Activated CD4-positive, alpha-beta T cell treated with anti-CD3 and anti-CD28 coated beads, Interleukin-2, Interleukin-4, amounts not matched to agents 100 ng/mL and 50 ng/mL, durations not matched to agents 16 hours and 8 hours (primary cell): ENCODE measurements around the gene RPS13.
"Not testable (repeated sequence)": the region's sequence is repeated elsewhere in the genome, so short reads cannot be mapped to it uniquely, and the experiment has no call there.

Experiments
- DNase-seq: peaks from one replicate; pipeline ENCODE4 v3.0.0-alpha.2; 2020; ENCODE audit warnings: low spot score

Gene RPS13

DNA sequence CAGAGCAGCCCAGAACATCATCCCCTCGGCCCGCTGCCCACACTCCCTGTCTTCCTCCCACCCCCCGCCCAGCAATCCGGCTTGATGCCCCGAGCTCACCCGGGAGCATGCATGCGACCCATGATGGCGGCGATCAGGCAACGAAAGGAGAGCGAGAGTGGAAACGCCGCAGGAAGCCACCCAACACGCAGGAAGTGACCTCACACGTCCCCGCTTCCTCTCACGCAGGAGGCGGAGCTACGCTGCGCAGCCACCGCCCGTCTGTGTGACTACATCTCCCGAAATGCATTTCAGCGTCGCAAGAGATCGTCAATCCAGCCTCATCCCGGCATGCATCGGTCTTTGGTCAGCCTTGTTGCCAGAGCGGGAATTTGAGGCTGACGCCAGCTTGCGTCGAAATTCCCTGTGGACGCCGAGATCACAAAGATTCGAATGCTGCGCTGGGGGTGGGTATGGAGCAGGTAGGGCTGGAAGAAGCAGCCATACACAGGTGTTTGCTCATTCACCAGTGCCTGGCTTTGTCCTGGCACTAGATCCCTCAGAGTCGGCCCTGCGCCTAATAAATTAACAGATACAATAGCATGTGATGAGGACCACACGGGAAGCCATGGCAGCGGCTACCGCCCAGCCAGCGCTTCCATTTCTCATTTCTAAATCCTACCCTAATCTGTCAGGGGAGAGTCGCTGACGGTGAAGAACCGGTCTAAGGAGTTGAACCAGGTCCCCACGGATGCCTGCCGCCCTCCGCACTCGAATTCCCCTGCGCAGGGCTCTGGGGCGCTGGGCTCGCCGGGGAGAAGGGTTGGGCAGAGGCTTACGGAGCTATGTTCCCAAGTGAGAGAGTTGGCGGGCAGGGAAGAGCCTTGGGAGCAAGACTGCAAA is at the start of gene RPS13:
Gene RPS13 (minus strand): TSS at position 148 of the 882 bp plus-strand sequence. CDS start 26 bp downstream, at position 122.
- DNase-seq = peak; percentile 98

DNA sequence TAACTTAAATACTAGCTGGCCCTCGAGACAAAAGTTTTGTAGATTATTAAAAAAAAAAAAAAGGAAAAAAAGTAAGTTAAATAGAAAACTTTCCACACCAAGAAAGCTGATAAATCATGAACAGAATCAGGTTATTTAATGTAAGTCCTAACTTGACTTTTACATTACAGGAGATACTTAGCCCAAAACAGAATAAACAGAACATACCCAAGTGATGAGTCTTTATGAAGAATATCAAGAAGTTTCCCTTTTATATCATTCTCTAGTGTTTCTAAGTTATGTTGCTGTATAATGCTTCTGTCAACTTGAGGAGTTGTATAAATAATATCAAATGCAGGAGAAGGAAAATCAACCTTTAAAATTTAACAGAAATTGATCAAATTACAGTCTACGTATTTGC is 44.5 kb upstream of the RPS13 start:
- no peak for DNase-seq

DNA sequence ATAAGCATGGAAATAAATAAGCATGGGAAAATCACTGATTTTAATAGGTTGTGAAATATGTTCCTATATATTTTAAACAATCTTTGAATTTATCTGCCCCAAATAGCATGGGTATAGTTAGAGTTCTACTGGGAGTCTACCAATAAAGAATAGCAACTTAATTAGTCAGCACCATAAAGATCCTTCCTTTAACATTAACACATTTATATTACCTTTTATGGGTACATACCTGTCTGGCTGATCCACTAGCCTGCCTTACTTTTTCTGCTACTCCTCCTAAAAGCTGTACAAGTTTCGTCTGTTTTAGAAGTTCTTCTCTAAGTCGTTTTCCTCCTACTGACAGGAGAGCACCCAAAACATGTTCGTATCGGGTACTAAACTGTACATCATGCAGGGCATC is 39.8 kb upstream of the RPS13 start:
- DNase-seq = no peak

DNA sequence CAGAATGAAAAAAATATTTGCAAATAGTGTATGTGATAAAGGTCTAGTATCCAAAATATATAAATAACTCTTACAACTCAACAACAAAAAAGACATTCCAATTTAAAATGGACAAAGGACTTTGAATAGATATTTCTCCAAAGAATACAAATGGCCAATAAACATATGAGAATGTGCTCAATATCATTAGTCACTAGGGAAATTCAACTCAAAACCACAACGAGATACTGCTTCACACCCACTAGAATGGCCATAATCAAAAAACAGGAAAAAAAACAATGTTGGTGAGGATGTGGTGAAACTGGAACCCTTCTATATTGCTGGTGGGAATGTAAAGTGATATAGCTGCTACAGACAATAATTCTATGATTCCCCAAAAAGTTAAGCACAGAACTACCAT is 38.6 kb upstream of the RPS13 start:
- DNase-seq = no peak

DNA sequence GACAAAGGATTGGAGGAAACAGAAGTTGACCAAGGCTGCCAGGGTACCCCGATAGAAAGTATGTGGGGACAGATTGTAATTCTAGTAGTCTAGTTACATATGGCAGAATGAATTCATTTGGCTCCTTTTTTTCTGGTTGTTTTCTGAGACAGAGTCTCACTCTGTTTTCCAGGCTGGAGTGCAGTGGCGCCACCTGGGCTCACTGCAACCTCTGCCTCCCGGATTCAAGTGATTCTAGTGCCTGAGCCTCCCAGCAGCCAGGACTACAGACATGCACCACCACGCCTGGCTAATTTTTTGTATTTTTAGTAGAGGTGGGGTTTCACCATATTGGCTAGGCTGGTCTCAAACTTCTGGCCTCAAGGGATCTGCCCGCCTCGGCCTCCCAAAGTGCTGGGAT is 30.3 kb upstream of the RPS13 start:
- not testable (repeated sequence) for DNase-seq

DNA sequence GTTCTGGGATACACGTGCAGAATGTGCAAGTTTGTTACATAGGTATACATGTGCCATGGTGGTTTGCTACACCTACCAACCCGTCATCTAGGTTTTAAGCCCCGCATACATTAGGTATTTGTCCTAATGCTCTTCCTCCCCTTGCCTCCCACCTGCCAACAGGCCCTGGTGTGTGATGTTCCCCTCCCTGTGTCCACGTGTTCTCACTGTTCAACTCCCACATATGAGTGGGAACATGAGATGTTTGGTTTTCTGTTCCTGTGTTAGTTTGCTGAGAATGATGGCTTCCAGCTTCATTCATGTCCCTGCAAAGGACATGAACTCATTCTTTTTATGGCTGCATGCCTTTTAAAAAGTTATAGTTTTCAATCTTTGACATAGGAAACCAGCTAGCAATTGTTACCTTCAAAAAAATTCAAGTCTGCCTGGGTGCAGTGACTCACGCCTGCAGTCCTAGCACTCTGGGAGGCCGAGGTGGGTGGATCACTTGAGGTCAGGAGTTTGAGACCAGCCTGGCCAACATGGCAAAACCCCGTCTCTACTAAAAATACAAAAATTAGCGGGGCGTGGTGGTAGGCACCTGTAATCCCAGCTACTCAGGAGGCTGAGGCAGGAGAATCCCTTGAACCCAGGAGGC is 28.1 kb upstream of the RPS13 start:
- not testable (repeated sequence) for DNase-seq

DNA sequence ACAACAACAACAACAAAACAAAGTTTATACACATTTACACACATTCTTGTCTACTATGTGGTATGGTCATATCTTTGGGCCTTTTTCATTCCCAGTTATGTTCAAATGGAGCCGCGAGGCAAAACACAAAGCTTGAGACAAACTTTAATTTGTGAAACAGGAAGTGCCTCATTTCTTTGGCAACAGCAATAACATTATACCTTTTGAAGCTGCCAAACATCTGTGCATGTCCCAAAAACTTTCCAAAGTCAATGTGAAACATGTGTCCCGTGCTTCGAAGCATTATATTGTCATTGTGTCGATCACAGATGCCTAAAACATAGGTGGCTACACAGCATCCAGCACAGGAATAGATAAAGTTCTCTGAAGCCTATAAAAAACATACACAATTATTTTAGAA is 25.0 kb upstream of the RPS13 start:
- no peak for DNase-seq

DNA sequence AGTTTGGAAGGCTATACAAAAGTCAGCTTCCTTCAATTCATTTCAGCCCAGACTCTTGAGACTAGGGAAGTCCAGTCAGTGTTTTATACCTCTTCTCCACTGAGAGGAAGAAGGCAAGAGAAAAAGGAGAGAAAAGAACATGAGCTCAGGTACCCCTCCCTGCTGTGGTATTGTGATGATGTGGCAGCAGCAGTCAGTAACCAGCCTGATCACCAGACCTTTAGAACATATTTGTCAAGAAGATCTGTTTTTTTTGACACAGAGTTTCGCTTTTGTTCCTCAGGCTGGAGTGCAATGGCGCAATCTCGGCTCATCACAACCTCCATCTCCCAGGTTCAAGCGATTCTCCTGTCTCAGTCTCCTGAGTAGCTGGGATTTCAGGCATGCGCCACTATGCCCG is 21.2 kb upstream of the RPS13 start:
- DNase-seq = no peak

DNA sequence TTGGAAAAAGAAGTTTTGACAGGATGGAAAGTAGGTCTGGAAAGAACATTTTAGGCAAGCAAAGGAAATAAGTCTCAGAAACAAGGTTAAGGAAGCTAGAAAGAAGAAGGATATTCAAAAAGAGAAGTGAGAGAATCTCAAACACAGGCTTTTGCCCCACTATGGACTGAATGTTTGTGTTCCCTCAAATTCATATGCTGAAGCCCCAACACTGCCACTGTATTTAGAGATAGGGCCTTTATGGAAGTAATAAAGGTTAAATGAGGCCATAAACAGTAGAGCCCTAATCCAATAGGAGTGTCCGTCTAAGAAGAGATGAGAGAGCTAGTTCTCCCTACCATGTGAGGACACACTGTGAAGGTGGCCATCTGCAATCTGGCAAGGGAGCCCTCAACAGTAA is 20.6 kb upstream of the RPS13 start:
- DNase-seq = no peak

DNA sequence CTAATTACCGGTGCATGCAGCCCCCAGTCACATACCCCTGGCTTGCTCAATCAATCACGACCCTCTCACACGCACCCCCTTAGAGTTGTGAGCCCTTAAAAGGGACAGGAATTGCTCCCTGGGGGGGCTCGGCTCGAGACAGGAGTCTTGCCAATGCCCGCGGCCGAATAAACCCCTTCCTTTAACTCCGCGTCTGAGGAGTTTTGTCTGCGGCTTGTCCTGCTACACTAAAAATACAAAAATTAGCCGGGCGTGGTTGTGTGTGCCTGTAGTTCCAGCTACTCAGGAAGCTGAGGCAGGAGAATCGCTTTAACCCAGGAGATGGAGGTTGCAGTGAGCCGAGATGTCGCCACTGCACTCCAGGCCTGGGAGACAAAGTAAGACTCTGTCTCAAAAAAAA is 8.5 kb upstream of the RPS13 start:
- DNase-seq = not testable (repeated sequence)

DNA sequence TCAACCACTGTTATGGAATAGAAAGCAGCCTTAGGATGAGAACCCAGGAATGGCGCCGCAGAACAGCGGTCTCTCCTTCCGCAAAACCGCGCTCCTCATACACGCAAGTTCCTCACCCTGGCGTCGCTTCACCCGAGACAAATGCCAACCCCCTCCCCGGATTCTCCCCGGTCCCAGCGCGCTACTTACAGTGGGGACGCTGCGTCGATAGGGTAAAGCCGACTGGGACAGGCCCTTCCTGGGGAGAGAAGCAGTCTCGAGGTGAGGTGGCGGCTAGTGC is 287 bp downstream of the RPS13 start:
- no peak for DNase-seq

DNA sequence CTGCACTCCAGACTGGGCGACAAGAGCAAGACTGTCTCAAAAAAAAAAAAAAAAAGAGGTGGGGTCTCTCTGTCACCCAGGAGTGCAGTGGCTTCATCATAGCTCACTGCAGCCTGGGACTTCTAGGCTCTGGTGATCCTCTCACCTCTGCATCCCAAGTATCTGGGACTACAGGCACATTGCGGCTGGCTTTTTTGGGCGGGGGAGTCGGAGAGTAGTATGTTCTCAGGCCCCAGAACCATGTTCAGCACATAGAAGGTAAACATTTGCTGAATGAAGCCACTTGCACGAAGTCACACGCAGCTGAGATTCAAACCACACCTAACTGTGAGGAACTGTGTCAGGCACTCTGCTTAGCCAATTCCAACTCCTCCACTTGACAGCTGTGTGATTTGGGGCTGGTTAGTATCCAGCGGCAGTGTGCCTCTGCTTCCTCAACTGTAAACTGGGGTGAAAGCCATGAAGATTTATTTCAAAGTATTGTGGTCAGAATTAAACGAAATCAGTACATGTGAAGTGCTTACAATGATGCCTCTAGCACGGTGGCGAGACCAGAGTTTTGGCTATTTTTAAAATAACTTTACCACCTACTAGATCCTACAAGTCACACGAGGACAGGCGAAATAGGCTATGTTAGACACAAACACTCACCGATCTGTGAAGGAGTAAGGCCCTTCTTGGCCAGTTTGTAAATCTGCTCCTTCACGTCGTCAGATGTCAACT is 789 bp downstream of the RPS13 start:
- DNase-seq = no peak

DNA sequence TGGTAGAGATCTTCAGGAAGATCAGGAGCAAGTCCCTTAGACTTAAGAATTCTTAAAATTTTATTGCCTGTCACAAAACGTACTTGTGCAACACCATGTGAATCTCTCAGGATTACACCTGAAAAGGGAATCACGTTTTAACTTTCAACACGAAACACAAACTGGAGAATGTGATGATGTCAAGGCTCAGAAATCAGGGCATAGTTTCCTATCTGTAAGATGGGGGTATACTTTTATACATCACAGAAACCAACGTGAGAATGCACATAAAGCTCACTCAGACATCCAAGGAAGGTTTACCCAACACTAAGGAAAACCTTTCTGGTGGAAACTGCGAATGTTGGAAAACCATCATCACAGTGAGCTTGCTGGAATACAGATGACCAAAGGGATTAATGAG is 2.0 kb downstream of the RPS13 start:
- DNase-seq = no peak

DNA sequence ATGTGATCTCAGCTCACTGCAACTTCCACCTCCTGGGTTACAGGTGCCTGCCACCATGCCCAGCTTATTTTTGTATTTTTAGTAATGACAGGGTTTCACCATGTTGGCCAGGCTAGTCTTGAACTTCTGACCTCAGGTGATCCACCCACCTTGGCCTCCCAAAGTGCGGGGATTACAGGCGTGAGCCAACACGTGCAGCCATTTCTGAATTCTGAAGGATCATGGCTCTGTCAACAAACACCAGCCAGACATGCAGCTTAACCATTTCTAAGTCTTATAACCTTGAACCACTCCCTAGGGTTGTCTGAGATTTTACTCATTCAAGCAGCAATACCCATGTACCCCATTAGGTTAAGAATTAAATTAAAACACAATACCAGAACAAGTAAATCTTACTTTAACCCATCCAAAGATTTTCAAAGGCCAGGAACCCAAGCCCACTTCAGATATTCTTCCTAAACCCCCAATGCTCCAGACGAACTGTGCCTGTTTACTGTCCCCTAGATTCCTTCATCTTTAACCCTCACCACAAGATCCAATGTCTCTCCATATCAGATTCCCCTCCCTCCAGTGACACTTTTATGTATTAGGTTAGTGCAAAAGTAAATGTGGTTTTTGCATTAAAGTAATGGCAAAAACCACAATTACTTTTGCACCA is 4.0 kb downstream of the RPS13 start:
- DNase-seq = no peak

DNA sequence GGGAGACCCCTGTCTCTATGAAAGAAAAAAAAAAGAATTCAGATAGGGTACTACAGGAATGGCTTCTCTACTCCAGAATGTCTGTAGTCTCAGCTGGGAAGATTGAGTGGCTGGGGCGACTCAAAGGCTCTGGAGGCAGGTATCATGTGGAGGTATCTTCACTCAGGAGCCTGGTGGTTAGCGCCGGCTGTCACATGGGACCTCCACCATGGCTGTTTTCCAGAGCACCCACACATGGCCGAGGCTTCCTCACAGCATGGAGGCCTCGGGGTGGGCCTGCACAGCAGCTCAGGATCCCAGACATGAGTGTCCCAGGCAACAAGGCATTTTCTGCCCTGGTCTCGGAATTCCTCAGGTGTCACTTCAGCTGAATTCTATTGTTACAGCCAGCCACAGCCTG is 10.1 kb downstream of the RPS13 start:
- DNase-seq = no peak

DNA sequence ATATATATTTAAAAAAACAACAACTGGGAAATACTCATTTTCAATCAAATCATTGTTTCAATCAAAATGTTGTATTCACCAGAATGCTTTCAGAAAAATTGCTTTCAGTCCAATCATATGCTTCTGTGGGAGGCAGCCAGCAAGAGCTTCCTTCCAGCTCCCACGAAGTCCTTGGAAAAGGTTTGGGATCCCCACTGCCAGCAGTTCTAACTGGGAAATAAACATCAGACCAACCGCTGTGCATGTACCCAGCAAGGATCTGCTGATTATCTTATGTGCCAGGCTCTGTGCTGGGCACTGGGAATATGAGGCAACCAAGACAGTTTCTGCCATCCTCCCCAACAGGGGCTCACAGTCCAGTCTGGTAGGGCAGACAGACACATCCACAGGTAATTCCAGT is 10.8 kb downstream of the RPS13 start:
- DNase-seq = no peak

DNA sequence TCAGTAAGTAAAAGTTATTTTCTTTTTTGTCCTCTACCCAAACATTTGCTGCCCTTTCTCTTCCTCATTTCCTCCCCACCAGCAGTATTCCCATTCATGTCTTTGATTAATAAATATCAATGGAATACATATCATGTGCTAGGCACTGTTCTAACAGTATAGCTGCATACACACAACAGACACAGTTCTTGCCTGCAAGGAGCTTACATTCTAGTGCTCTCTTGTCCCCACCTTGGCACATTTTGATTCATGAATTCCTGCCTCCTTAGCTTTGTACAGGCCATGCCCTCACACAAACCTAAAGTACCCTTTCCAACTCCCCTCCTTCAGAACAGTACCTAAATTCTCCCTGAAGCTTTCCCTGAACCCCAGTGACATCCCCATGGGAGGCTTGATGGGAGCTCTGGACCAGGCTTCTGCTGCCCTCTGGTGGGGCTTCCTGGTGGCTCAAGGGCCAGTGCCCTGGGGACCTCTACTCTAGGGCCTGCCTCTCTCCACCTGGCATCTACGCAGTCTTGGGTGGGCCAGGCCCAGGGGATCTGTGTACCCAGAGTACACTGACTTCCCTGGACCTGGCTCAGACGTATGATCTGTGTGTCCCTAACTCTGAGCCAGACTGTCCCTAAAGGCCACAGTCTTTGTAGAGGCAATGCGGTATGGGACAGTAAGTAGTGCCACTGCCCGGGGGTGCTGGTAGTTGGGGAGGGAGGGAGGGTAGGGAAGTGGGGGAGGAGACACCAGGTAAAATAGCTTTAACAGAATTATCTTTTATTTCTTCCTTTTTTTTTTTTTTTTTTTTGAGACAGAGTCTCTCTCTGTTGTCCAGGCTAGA is 14.1 kb downstream of the RPS13 start:
- peak; percentile 45 for DNase-seq

DNA sequence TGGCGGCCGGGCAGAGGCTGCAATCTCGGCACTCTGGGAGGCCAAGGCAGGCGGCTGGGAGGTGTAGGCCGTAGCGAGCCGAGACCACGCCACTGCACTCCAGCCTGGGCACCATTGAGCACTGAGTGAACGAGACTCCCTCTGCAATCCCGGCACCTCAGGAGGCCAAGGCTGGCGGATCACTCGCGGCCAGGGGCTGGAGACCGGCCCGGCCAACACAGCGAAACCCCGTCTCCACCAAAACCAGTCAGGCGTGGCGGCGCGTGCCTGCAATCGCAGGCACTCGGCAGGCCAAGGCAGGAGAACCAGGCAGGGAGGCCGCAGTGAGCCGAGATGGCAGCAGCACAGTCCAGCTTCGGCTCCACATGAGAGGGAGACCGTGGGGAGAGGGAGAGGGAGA is 26.3 kb downstream of the RPS13 start:
- not testable (repeated sequence) for DNase-seq

DNA sequence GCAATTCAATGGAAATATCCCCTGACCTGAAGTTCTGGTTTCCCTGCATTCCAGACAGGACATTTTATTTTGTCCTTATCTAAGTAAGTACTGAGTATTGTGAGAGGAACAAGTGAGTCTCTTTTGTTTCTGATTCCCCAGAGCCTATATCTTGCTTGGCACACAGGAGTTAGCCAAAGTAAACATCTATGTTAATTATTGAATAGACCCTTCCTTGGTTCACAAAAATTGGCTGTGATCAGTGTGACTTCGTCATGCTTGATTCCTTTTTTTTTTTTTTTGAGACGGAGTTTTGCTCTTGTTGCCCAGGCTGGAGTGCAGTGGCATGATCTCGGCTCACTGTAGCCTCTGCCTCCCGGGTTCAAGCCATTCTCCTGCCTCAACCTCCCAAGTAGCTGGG is 29.0 kb downstream of the RPS13 start:
- not testable (repeated sequence) for DNase-seq

DNA sequence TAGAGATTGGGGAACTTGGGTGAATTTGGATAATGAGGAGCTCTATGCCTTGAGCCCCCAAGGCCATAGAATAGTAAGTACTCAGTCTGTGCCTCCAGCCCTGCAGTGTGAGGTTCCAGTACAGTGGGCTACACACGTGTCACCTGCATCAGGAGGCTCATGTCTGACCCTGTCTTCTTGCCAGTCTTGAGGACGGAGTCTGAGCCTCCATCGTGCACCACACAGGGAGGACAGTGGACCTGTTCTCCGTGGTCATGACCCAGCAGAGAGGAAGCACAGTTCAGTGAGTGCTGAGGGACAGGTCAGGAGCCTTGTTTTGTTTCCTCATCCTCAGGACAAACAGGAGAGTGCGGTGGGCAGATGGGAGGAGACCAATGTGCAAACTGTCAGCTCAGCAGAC is 30.8 kb downstream of the RPS13 start:
- no peak for DNase-seq
